ENCODE data around the gene MAPK8IP2.

- no peak for TF ChIP-seq POLR2AphosphoS5 (IDR thresholded peaks at IDR 0.05; ENCODE audit: low read depth, low read length)
- TF ChIP-seq SIN3A (IDR thresholded peaks at IDR 0.05; ENCODE audit: borderline replicate concordance, insufficient read depth, low read length), result no peak
Observed at GRCh38 chr22:50604256-50605001, 3.8 kb downstream of the MAPK8IP2 start.
